ENCODE data around the gene TCTA.

The TCTA gene

GRCh38 chr3:49454898-49455681, 42.9 kb downstream of the TCTA start:
- in situ Hi-C loops (cut with MboI; ENCODE audit: low sequenced_read_pairs): loop anchor here (10.0 kb wide), 1 partner anchor 160 kb away; no protein-coding TSS in a partner anchor

GRCh38 chr3:49456466-49456865, 44.2 kb downstream of the TCTA start:
- in situ Hi-C loops (cut with MboI; ENCODE audit: low sequenced_read_pairs): loop anchor here (10.0 kb wide), 1 partner anchor 162 kb away; no protein-coding TSS in a partner anchor

- in situ Hi-C loops (cut with MboI; ENCODE audit: low sequenced_read_pairs): no loop called here
These were observed 48.1 kb downstream of the TCTA start for GRCh38 chr3:49460188-49460890.

GRCh38 chr3:49460956-49461355, 48.7 kb downstream of the TCTA start:
- in situ Hi-C loops (cut with MboI; ENCODE audit: low sequenced_read_pairs): no loop called here

- in situ Hi-C loops (cut with MboI; ENCODE audit: low sequenced_read_pairs): no loop called here
These were observed 49.4 kb downstream of the TCTA start for GRCh38 chr3:49461443-49462171.

- in situ Hi-C loops (cut with MboI; ENCODE audit: low sequenced_read_pairs): no loop called here
These were observed 50.0 kb downstream of the TCTA start for GRCh38 chr3:49462222-49462621.

GRCh38 chr3:49465270-49466034, 53.2 kb downstream of the TCTA start:
- in situ Hi-C loops (cut with MboI; ENCODE audit: low sequenced_read_pairs): no loop called here
